ENCODE measurements around the gene CTNS.

CTNS gene

GRCh38 chr17:3621146-3621720, 15.3 kb upstream of the CTNS start:
- no peak for DNase-seq
- intact Hi-C loops (cut with DNase I): no loop called here

GRCh38 chr17:3622977-3623594, 13.5 kb upstream of the CTNS start:
- intact Hi-C loops (cut with DNase I): no loop called here
- DNase-seq: no peak

GRCh38 chr17:3626831-3627768, 9.5 kb upstream of the CTNS start:
- no peak for DNase-seq
- intact Hi-C loops (cut with DNase I): no loop called here

GRCh38 chr17:3627769-3628167, 8.8 kb upstream of the CTNS start:
- no peak for DNase-seq
- intact Hi-C loops (cut with DNase I): no loop called here

- DNase-seq: peak in 1 of 42 donors; percentile 29
- intact Hi-C loops (cut with DNase I): no loop called here
Observed at GRCh38 chr17:3630781-3631180, 5.8 kb upstream of the CTNS start.

- no peak for DNase-seq
- intact Hi-C loops (cut with DNase I): no loop called here
Observed at GRCh38 chr17:3632287-3632686, 4.3 kb upstream of the CTNS start.

- intact Hi-C loops (cut with DNase I): no loop called here
Observed at GRCh38 chr17:3635474-3636153, 946 bp upstream of the CTNS start.

GRCh38 chr17:3636908-3637373, 381 bp downstream of the CTNS start:
- intact Hi-C loops (cut with DNase I): no loop called here
- DNase-seq: peak in 8 of 42 donors; percentile 10 to 44 (median 21)

More at GRCh38 chr17:3635474-3636153, 946 bp upstream of the CTNS start:
- peak in 2 of 42 donors; percentile 17 to 35 for DNase-seq

GRCh38 chr17:3639981-3640596, 3.5 kb downstream of the CTNS start:
- intact Hi-C loops (cut with DNase I): no loop called here
- DNase-seq: peak in 2 of 42 donors; percentile 14 to 34

- no peak for DNase-seq
- intact Hi-C loops (cut with DNase I): no loop called here
Observed at GRCh38 chr17:3641014-3641413, 4.5 kb downstream of the CTNS start.

- DNase-seq: no peak
- intact Hi-C loops (cut with DNase I): no loop called here
Observed at GRCh38 chr17:3641717-3642486, 5.3 kb downstream of the CTNS start.

GRCh38 chr17:3643889-3644349, 7.4 kb downstream of the CTNS start:
- intact Hi-C loops (cut with DNase I): no loop called here
- no peak for DNase-seq

- DNase-seq: no peak
- intact Hi-C loops (cut with DNase I): no loop called here
Observed at GRCh38 chr17:3645310-3645709, 8.8 kb downstream of the CTNS start.

- intact Hi-C loops (cut with DNase I): no loop called here
- DNase-seq: no peak
Observed at GRCh38 chr17:3647251-3647650, 10.7 kb downstream of the CTNS start.

GRCh38 chr17:3647769-3648555, 11.4 kb downstream of the CTNS start:
- DNase-seq: peak; percentile 61 to 90 (median 80)
- intact Hi-C loops (cut with DNase I): no loop called here

- intact Hi-C loops (cut with DNase I): no loop called here
- no peak for DNase-seq
Observed at GRCh38 chr17:3655766-3656165, 19.2 kb downstream of the CTNS start.

- intact Hi-C loops (cut with DNase I): no loop called here
- DNase-seq: no peak
Observed at GRCh38 chr17:3656353-3656752, 19.8 kb downstream of the CTNS start.

Data from head of caudate nucleus (tissue), 42 donors.